ENCODE data around the gene CTDSP1.

Gene CTDSP1

GRCh38 chr2:218369330-218369729 is 30.3 kb upstream of the CTDSP1 start:
- FAIRE-seq, result no peak
- no peak for DNase-seq (ENCODE audit: insufficient read length, low spot score)
- TF ChIP-seq, protein P1, sequence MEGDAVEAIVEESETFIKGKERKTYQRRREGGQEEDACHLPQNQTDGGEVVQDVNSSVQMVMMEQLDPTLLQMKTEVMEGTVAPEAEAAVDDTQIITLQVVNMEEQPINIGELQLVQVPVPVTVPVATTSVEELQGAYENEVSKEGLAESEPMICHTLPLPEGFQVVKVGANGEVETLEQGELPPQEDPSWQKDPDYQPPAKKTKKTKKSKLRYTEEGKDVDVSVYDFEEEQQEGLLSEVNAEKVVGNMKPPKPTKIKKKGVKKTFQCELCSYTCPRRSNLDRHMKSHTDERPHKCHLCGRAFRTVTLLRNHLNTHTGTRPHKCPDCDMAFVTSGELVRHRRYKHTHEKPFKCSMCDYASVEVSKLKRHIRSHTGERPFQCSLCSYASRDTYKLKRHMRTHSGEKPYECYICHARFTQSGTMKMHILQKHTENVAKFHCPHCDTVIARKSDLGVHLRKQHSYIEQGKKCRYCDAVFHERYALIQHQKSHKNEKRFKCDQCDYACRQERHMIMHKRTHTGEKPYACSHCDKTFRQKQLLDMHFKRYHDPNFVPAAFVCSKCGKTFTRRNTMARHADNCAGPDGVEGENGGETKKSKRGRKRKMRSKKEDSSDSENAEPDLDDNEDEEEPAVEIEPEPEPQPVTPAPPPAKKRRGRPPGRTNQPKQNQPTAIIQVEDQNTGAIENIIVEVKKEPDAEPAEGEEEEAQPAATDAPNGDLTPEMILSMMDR (IDR thresholded peaks at IDR 0.05; ENCODE audit: insufficient read depth, missing control alignments), result no peak

DNA sequence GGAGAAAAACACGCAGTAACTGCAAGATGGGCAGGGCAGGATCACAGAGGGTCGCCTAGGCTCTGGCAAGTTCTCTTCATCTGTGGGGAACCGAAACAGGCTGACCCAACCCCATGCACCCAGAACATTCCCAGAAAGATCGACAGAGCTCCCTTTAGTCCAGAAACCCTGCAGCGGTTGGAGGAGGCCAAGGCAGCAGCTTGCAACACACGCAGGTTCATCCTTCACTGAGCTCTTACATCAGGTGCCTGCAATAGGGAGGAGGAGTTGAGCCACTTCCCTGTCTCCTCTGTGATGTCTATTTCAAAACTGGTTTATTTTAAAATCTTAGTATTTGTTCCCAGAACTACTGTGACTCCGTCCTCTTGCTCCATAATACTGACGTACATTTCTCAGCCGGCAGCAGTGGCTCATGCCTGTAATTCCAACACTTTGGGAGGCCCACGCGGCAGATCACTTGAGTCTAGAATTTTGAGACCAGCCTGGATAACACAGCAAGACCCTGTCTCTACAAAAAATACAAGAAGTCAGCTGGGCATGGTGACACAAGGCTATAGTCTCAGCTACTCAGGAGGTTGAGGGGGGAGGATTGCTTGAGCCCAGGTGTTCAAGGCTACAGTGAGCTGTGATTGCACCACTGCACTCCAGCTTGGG is 29.1 kb upstream of the CTDSP1 start:
- DNase-seq (ENCODE audit: insufficient read length, low spot score) (no peak), FAIRE-seq (no peak)
- TF ChIP-seq, protein P1 (IDR thresholded peaks at IDR 0.05; ENCODE audit: insufficient read depth, missing control alignments), result no peak

- DNase-seq (ENCODE audit: insufficient read length, low spot score), result no peak
- FAIRE-seq, result no peak
- TF ChIP-seq, protein P1 (IDR thresholded peaks at IDR 0.05; ENCODE audit: insufficient read depth, missing control alignments), result no peak
These were observed 27.7 kb upstream of the CTDSP1 start for GRCh38 chr2:218371983-218372350.

DNA sequence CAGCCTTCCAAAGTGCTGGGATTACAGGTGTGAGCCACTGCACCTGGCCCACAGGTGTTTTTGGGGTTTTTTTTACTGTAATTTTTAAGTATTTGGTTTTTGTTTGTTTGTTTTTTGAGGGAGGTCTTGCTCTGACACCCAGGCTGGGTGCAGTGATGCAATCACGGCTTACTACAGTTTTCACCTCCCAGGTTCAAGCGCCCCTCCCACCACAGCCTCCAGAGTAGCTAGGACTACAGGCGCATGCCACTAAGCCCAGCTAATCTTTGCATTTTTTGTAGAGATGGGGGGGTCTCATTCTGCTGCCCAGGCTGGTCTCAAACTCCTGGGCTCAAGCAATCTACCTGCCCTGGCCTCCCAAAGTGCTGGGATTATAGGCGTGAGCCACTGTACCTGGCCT is 24.9 kb upstream of the CTDSP1 start:
- FAIRE-seq (no peak), DNase-seq (ENCODE audit: insufficient read length, low spot score) (no peak)

DNA sequence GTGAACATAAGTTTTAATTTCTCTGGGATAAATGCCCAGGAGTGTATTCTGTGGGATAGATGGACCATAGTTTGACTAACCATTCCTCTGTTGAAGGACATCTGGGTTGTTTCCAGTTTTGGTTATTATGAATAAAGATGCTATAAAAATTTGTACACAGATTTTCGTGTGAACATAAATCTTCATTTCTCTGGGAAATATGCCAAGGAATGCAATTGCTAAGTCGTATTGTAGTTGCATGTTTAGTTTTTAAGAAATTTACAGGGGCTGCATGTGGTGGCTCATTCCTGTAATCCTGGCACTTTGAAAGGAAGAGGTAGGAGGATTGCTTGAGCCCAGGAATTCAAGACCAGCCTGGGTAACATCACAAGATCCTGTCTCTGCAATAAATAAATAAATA is 24.5 kb upstream of the CTDSP1 start:
- no peak for FAIRE-seq
- no peak for DNase-seq (ENCODE audit: insufficient read length, low spot score)
- TF ChIP-seq, protein P1 (IDR thresholded peaks at IDR 0.05; ENCODE audit: insufficient read depth, missing control alignments), result no peak

More for the DNA sequence above, 24.9 kb upstream of the CTDSP1 start:
- TF ChIP-seq, protein P1 (IDR thresholded peaks at IDR 0.05; ENCODE audit: insufficient read depth, missing control alignments), result no peak

- FAIRE-seq (no peak), DNase-seq (ENCODE audit: insufficient read length, low spot score) (no peak)
- TF ChIP-seq, protein P1 (IDR thresholded peaks at IDR 0.05; ENCODE audit: insufficient read depth, missing control alignments), result no peak
These were observed 21.6 kb upstream of the CTDSP1 start for GRCh38 chr2:218378053-218378452.

GRCh38 chr2:218381916-218382366 is 17.7 kb upstream of the CTDSP1 start, which contains the start of gene SLC11A1:
SLC11A1 (plus strand) TSS chr2:218382273; CDS start chr2:218382369, 96 bp downstream.
- no peak for FAIRE-seq
- TF ChIP-seq, protein P1 (IDR thresholded peaks at IDR 0.05; ENCODE audit: insufficient read depth, missing control alignments), result no peak
- no peak for DNase-seq (ENCODE audit: insufficient read length, low spot score)

Data from D721Med (cell line).